NCI-H1436 (cell line): ENCODE measurements around the gene TSSC4.

Experiments used
- DNase-seq: peaks from one replicate; lab custom pipeline; 2025; lab: John Stamatoyannopoulos, UW

TSSC4 gene

GRCh38 chr11:2386591-2386990, 14.0 kb upstream of the TSSC4 start:
- no peak for DNase-seq

GRCh38 chr11:2387266-2387987, 13.1 kb upstream of the TSSC4 start:
- no peak for DNase-seq

- DNase-seq: no peak
These were observed 11.8 kb upstream of the TSSC4 start for GRCh38 chr11:2388431-2389376.

GRCh38 chr11:2389377-2390026, 11.0 kb upstream of the TSSC4 start:
- DNase-seq: no peak

GRCh38 chr11:2390091-2390724, 10.3 kb upstream of the TSSC4 start:
- DNase-seq: no peak

- DNase-seq: peak; percentile 22
These were observed 9.8 kb upstream of the TSSC4 start for GRCh38 chr11:2390725-2391151.

GRCh38 chr11:2391181-2391975, 9.2 kb upstream of the TSSC4 start:
- DNase-seq: no peak

GRCh38 chr11:2392241-2392959, 8.2 kb upstream of the TSSC4 start:
- DNase-seq: no peak

GRCh38 chr11:2393111-2393868, 7.3 kb upstream of the TSSC4 start:
- no peak for DNase-seq

GRCh38 chr11:2393941-2394817, 6.4 kb upstream of the TSSC4 start:
- DNase-seq: no peak

- no peak for DNase-seq
These were observed 5.8 kb upstream of the TSSC4 start for GRCh38 chr11:2394818-2395105.

GRCh38 chr11:2395211-2395730, 5.3 kb upstream of the TSSC4 start:
- no peak for DNase-seq

GRCh38 chr11:2395856-2396255, 4.7 kb upstream of the TSSC4 start:
- no peak for DNase-seq

- no peak for DNase-seq
These were observed 4.1 kb upstream of the TSSC4 start for GRCh38 chr11:2396471-2396870.

- DNase-seq: no peak
These were observed 3.5 kb upstream of the TSSC4 start for GRCh38 chr11:2397005-2397404.

GRCh38 chr11:2398664-2399355, 1.7 kb upstream of the TSSC4 start:
- no peak for DNase-seq

GRCh38 chr11:2399488-2400068, 972 bp upstream of the TSSC4 start:
- no peak for DNase-seq
